ENCODE data around the gene HMGCR. TPM values are rescaled to one million over a fixed set of nuclear protein-coding genes. Genes with fewer than 3 reads are reported as not detected.
A peak's percentile ranks its signal among the peaks of the same experiment; 100 is the strongest.

The HMGCR gene
- total RNA-seq, 4 donors from 2014 or later = 30.2 to 56.2 (median 42.5) TPM

GRCh38 chr5:75380099-75380498 lies 43.1 kb downstream of the HMGCR start:
- Histone ChIP-seq H3K9me3 (no peaks in the 10 kb centered on the region), H3K27me3 (no peaks in the 10 kb centered on the region), H3K4me3 (replicated peaks in 1 of 3) (no peak overlapping the region), H3K4me1 (peaks cover under 1 to 12% of the 10 kb centered on the region in 2 donors), H3K27ac (no peak overlapping the region), H3K36me3 (peaks cover 18 to 24% of the 10 kb centered on the region in 2 donors)
- TF ChIP-seq POLR2A (IDR thresholded peaks at IDR 0.05) = no peak
- no peak for TF ChIP-seq CTCF (IDR thresholded peaks at IDR 0.05)
- WGBS, 2 donors = 98 to 100% methylated on average over 1 of the region's 1 CpG
- DNase-seq = no peak
- intact Hi-C loops (cut with DNase I) = no loop called here

- no peak for TF ChIP-seq POLR2A (IDR thresholded peaks at IDR 0.05)
- TF ChIP-seq CTCF (IDR thresholded peaks at IDR 0.05) = no peak
- intact Hi-C loops (cut with DNase I) = no loop called here
These were observed 44.4 kb downstream of the HMGCR start for GRCh38 chr5:75381456-75381855.

GRCh38 chr5:75384218-75384617 lies 47.2 kb downstream of the HMGCR start:
- WGBS, 2 donors = 15 to 30% methylated on average over 1 of the region's 1 CpG

More at GRCh38 chr5:75381456-75381855, 44.4 kb downstream of the HMGCR start:
- Histone ChIP-seq H3K9me3 (no peaks in the 10 kb centered on the region), H3K27me3 (no peaks in the 10 kb centered on the region), H3K36me3 (peaks cover 18 to 24% of the 10 kb centered on the region in 2 donors), H3K27ac (no peak overlapping the region), H3K4me1 (peaks cover 11 to 14% of the 10 kb centered on the region in 2 donors), H3K4me3 (replicated peaks in 1 of 3) (no peak overlapping the region)
- 89 to 94% methylated on average over 4 of the region's 4 CpGs for WGBS, 2 donors
- no peak for DNase-seq

GRCh38 chr5:75387806-75388205 lies 50.8 kb downstream of the HMGCR start:
- H3K9me3 ChIP-seq = no peaks in the 10 kb centered on the region
- peaks cover 12 to 16% of the 10 kb centered on the region in 2 donors for H3K4me1 ChIP-seq
- H3K27ac ChIP-seq = peak overlapping the region in 1 of 3 donors; percentile 95
- no peaks in the 10 kb centered on the region for H3K36me3 ChIP-seq
- no peaks in the 10 kb centered on the region for H3K27me3 ChIP-seq
- TF ChIP-seq POLR2A (IDR thresholded peaks at IDR 0.05) (no peak), CTCF (IDR thresholded peaks at IDR 0.05) (no peak)
- DNase-seq = no peak
- 96 to 97% methylated on average over 6 of the region's 6 CpGs for WGBS, 2 donors
- intact Hi-C loops (cut with DNase I) = no loop called here
- no peak overlapping the region for H3K4me3 ChIP-seq (replicated peaks in 1 of 3)

More at GRCh38 chr5:75384218-75384617, 47.2 kb downstream of the HMGCR start:
- intact Hi-C loops (cut with DNase I) = no loop called here
- H3K27ac ChIP-seq = peak overlapping the region; percentile 70 to 95 (median 80)
- H3K9me3 ChIP-seq = no peaks in the 10 kb centered on the region
- no peak for TF ChIP-seq POLR2A (IDR thresholded peaks at IDR 0.05)
- TF ChIP-seq CTCF (IDR thresholded peaks at IDR 0.05) = no peak
- DNase-seq = no peak
- H3K4me3 ChIP-seq (replicated peaks in 1 of 3) = no peak overlapping the region
- H3K4me1 ChIP-seq = peaks cover 12 to 16% of the 10 kb centered on the region in 2 donors
- peaks cover 12 to 18% of the 10 kb centered on the region in 2 donors for H3K36me3 ChIP-seq
- H3K27me3 ChIP-seq = no peaks in the 10 kb centered on the region

DNA sequence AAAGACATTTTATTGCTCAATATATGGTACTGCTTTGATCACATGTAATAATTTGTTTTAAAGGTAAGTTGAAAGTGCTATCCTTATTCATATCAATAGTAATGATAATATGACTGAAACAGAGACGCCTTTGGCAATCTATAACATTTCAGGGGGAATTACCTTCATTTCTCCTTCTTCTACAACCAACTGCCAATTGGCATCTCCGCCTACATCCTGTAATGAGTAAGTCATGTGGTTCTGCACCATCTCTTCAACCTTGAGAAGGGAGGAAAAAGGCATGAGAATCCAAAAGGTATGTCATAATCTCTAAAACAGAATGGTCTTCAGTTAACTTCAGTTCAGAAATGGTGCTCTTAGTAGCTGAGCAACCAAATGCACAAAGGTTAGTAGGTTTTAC lies 52.4 kb downstream of the HMGCR start:
- 90 to 93% methylated on average over 2 of the region's 2 CpGs for WGBS, 2 donors

More for the DNA sequence above, 52.4 kb downstream of the HMGCR start:
- no peaks in the 10 kb centered on the region for H3K36me3 ChIP-seq
- intact Hi-C loops (cut with DNase I) = no loop called here
- H3K27ac ChIP-seq = peak overlapping the region in 1 of 3 donors; percentile 7
- no peak overlapping the region for H3K4me3 ChIP-seq (replicated peaks in 1 of 3)
- no peaks in the 10 kb centered on the region for H3K9me3 ChIP-seq
- no peaks in the 10 kb centered on the region for H3K27me3 ChIP-seq
- peaks cover 6 to 12% of the 10 kb centered on the region in 2 donors for H3K4me1 ChIP-seq
- no peak for TF ChIP-seq CTCF (IDR thresholded peaks at IDR 0.05)
- TF ChIP-seq POLR2A (IDR thresholded peaks at IDR 0.05) = no peak
- no peak for DNase-seq
